Karpas-422 (cell line): ENCODE data around the gene CDH1. TPM values are rescaled to one million over a fixed set of nuclear protein-coding genes. Genes with fewer than 3 reads are reported as not detected.

ENCODE experiments used
- DNase-seq: peaks from one replicate; pipeline ENCODE4 v3.0.0-alpha.2; 2015
- H2AFZ ChIP-seq: fragments of 200-600 bp; sonication (generic); 2 replicates; pipeline ENCODE4 v1.6.1; 2014; ENCODE audit warnings: antibody characterized with exemption, low read length, mixed read lengths
- H3K27ac ChIP-seq: fragments of 200-600 bp; sonication (generic); 2 replicates; pipeline ENCODE4 v1.5.1; 2014; ENCODE audit warnings: mild to moderate bottlenecking, low read length, moderate library complexity
- H3K27me3 ChIP-seq: fragments of 200-600 bp; sonication (generic); 2 replicates; pipeline ENCODE4 v1.6.1; 2014; ENCODE audit warnings: low read length, mixed read lengths
- H3K36me3 ChIP-seq: fragments of 200-600 bp; sonication (generic); 2 replicates; pipeline ENCODE4 v1.6.1; 2014; ENCODE audit warnings: low read length, mixed read lengths; ENCODE audit not compliant: insufficient read depth
- H3K4me1 ChIP-seq: fragments of 200-600 bp; sonication (generic); 2 replicates; pipeline ENCODE4 v1.6.1; 2014; ENCODE audit warnings: mild to moderate bottlenecking, low read length, mixed read lengths
- H3K4me2 ChIP-seq: fragments of 200-600 bp; sonication (generic); 2 replicates; pipeline ENCODE4 v1.6.1; 2014; ENCODE audit warnings: low read length, low read depth, mild to moderate bottlenecking; ENCODE audit not compliant: poor library complexity, severe bottlenecking
- H3K4me3 ChIP-seq: fragments of 200-600 bp; sonication (generic); 2 replicates; pipeline ENCODE4 v1.5.1; 2014; ENCODE audit warnings: mild to moderate bottlenecking, antibody characterized with exemption, low read length, mixed read lengths
- H3K79me2 ChIP-seq: fragments of 200-600 bp; sonication (generic); 2 replicates; pipeline ENCODE4 v1.6.1; 2014; ENCODE audit warnings: mild to moderate bottlenecking, low read length, mixed read lengths
- H3K9ac ChIP-seq: fragments of 200-600 bp; sonication (generic); 2 replicates; pipeline ENCODE4 v1.6.0; 2014; ENCODE audit warnings: low read length
- H3K9me2 ChIP-seq: fragments of 200-600 bp; sonication (generic), shearing (Covaris generic); replicated peaks from 2 replicates; pipeline ENCODE4 v1.6.0; 2014; ENCODE audit warnings: mild to moderate bottlenecking, low read length, moderate library complexity; ENCODE audit not compliant: insufficient read depth
- H3K9me3 ChIP-seq: fragments of 300-700, 200-600 bp; sonication (generic); 2 replicates; pipeline ENCODE4 v1.6.1; 2014; ENCODE audit warnings: low read length, mixed read lengths
- H4K20me1 ChIP-seq: fragments of 200-600 bp; sonication (generic); 2 replicates; pipeline ENCODE4 v1.6.1; 2014; ENCODE audit warnings: mild to moderate bottlenecking, antibody characterized with exemption, low read length, low read depth; ENCODE audit not compliant: insufficient read depth
- small RNA-seq: library from RNA; depleted of rRNA; stranded (forward); fragments of <200 nt; gene quantifications from one replicate; pipeline ENCODE3, GENCODE V24; 2014
- total RNA-seq: library from RNA; depleted of rRNA; stranded (reverse); fragments of >200 nt; shearing (Covaris generic); gene quantifications from 2 replicates; pipeline ENCODE4 v1.2.3, GENCODE V29; 2014; ENCODE audit warnings: low replicate concordance; rRNA removed

CDH1 gene
- total RNA-seq, 1 experiment from 2014 or later, result not detected

GRCh38 chr16:68869492-68870088, 132.5 kb downstream of the CDH1 start:
- Histone ChIP-seq H3K9ac (no peak overlapping the region), H3K4me3 (no peak overlapping the region), H3K4me1 (no peaks in the 10 kb centered on the region), H3K27ac (no peak overlapping the region), H3K27me3 (no peaks in the 10 kb centered on the region), H3K36me3 (no peaks in the 10 kb centered on the region), H2AFZ (no peak overlapping the region), H3K9me2 (no peaks in the 10 kb centered on the region), H4K20me1 (no peaks in the 10 kb centered on the region), H3K9me3 (no peaks in the 10 kb centered on the region), H3K79me2 (no peaks in the 10 kb centered on the region), H3K4me2 (no peak overlapping the region)
- no peak for DNase-seq

GRCh38 chr16:68873635-68874471, 136.8 kb downstream of the CDH1 start:
- no peak overlapping the region for H3K4me3 ChIP-seq
- H3K4me2 ChIP-seq, result no peak overlapping the region
- H2AFZ ChIP-seq, result no peak overlapping the region

GRCh38 chr16:68875871-68876270, 138.8 kb downstream of the CDH1 start:
- no peaks in the 10 kb centered on the region for H3K27me3 ChIP-seq
- H3K79me2 ChIP-seq, result no peaks in the 10 kb centered on the region
- H3K27ac ChIP-seq, result no peak overlapping the region
- no peak overlapping the region for H3K4me3 ChIP-seq
- no peak for DNase-seq
- no peaks in the 10 kb centered on the region for H3K9me3 ChIP-seq
- H4K20me1 ChIP-seq, result no peaks in the 10 kb centered on the region
- H3K9me2 ChIP-seq, result no peaks in the 10 kb centered on the region
- no peak overlapping the region for H3K9ac ChIP-seq
- no peak overlapping the region for H2AFZ ChIP-seq
- H3K4me2 ChIP-seq, result no peak overlapping the region
- H3K36me3 ChIP-seq, result peaks cover 15% of the 10 kb centered on the region; the same call in 1 of the 2 replicates
- H3K4me1 ChIP-seq, result no peaks in the 10 kb centered on the region

More at GRCh38 chr16:68873635-68874471, 136.8 kb downstream of the CDH1 start:
- Histone ChIP-seq H3K79me2 (no peaks in the 10 kb centered on the region), H3K36me3 (0 out of 2 replicates have a peak, but pooled peaks cover 11% of the 10 kb centered on the region), H3K9ac (no peak overlapping the region), H3K27me3 (no peaks in the 10 kb centered on the region), H3K9me2 (no peaks in the 10 kb centered on the region), H3K9me3 (no peaks in the 10 kb centered on the region), H4K20me1 (no peaks in the 10 kb centered on the region), H3K27ac (no peak overlapping the region), H3K4me1 (no peaks in the 10 kb centered on the region)
- no peak for DNase-seq

GRCh38 chr16:68883685-68884084, 146.6 kb downstream of the CDH1 start:
- H3K36me3 ChIP-seq, result peaks cover 11% of the 10 kb centered on the region

GRCh38 chr16:68884401-68884800, 147.3 kb downstream of the CDH1 start:
- H3K4me3 ChIP-seq, result no peak overlapping the region
- no peak overlapping the region for H2AFZ ChIP-seq
- peaks cover 11% of the 10 kb centered on the region for H3K36me3 ChIP-seq
- no peak overlapping the region for H3K4me2 ChIP-seq
- H3K27me3 ChIP-seq, result no peaks in the 10 kb centered on the region
- H3K9me3 ChIP-seq, result no peaks in the 10 kb centered on the region
- no peak for DNase-seq
- H3K4me1 ChIP-seq, result no peaks in the 10 kb centered on the region
- H4K20me1 ChIP-seq, result no peaks in the 10 kb centered on the region
- H3K79me2 ChIP-seq, result no peaks in the 10 kb centered on the region
- no peaks in the 10 kb centered on the region for H3K9me2 ChIP-seq
- no peak overlapping the region for H3K9ac ChIP-seq
- H3K27ac ChIP-seq, result no peak overlapping the region

More at GRCh38 chr16:68883685-68884084, 146.6 kb downstream of the CDH1 start:
- H3K9me3 ChIP-seq, result no peaks in the 10 kb centered on the region
- H3K4me1 ChIP-seq, result no peaks in the 10 kb centered on the region
- DNase-seq, result no peak
- H3K79me2 ChIP-seq, result no peaks in the 10 kb centered on the region
- no peak overlapping the region for H2AFZ ChIP-seq
- H3K4me2 ChIP-seq, result no peak overlapping the region
- no peak overlapping the region for H3K9ac ChIP-seq
- no peaks in the 10 kb centered on the region for H4K20me1 ChIP-seq
- no peaks in the 10 kb centered on the region for H3K9me2 ChIP-seq
- no peak overlapping the region for H3K27ac ChIP-seq
- no peak overlapping the region for H3K4me3 ChIP-seq
- no peaks in the 10 kb centered on the region for H3K27me3 ChIP-seq

Small RNA genes lying within 50 kb of the gene (small RNA-seq; reads per million reads assigned to genes)
- not detected for gene RNA5SP429

Other genes with a start within 250 kb of the CDH1 start
- 24.1 and 34.8 TPM in 2 replicates for gene ZFP90, start 198.0 kb upstream of the CDH1 start, total RNA-seq
- gene CDH3, start 92.0 kb upstream of the CDH1 start, total RNA-seq, result 0.97 TPM in 1 of 2 replicates, not detected in the other
- 10.3 and 21.8 TPM in 2 replicates for gene TANGO6, start 106.2 kb downstream of the CDH1 start, total RNA-seq